H1 (cell line): ENCODE results near the gene FOXN3. TPM values are rescaled to one million over a fixed set of nuclear protein-coding genes. Genes with fewer than 3 reads are reported as not detected.

Experiments used
- BACH1 ChIP-seq: IDR thresholded peaks from 2 replicates; pipeline ENCODE4 v1.6.1; 2012; ENCODE audit warnings: low read length, improper control_type of control experiment
- NRF1 ChIP-seq: IDR thresholded peaks from 2 replicates; pipeline ENCODE4 v1.6.1; 2011; ENCODE audit warnings: mild to moderate bottlenecking, low read depth, low read length, improper control_type of control experiment
- SIN3A ChIP-seq, 2 experiments: IDR thresholded peaks in 1 of 2; conservative IDR thresholded peaks in 1 of 2; 2 replicates each; pipeline ENCODE4 v1.6.1; 2011 to 2012; ENCODE audit warnings: low read length in 2 of 2, improper control_type of control experiment in 1 of 2, low read depth in 1 of 2, mild to moderate bottlenecking in 1 of 2
- TCF12 ChIP-seq: IDR thresholded peaks from 2 replicates; pipeline ENCODE4 v1.6.1; 2011; ENCODE audit warnings: low read depth, mild to moderate bottlenecking, low read length
- TEAD4 ChIP-seq: IDR thresholded peaks from 2 replicates; pipeline ENCODE4 v1.6.1; 2012; ENCODE audit warnings: low read depth, low read length, inconsistent platforms, mixed read lengths
- ZNF274 ChIP-seq: IDR thresholded peaks from 2 replicates; pipeline ENCODE4 v1.7.0; 2012; ENCODE audit warnings: low read length, borderline replicate concordance; ENCODE audit errors: extremely low read depth
- polyA plus RNA-seq, 7 experiments: library from polyadenylated mRNA; depleted of rRNA in 3 of 7; stranded (reverse) in 5 of 7; unstranded in 2 of 7; fragments of >200 nt in 5 of 7; fragments of 200-250 nt in 2 of 7; gene quantifications; 1 replicate in 5 of 7; 2 replicates in 1 of 7; 4 replicates in 1 of 7; pipeline versions ENCODE4 v1.2.1 to v1.2.3, GENCODE V29; 2011 to 2013; ENCODE audit warnings: missing spikeins in 2 of 7, mixed read lengths in 2 of 7
- total RNA-seq: library from RNA; stranded (reverse); fragmentation: NEBNext Ultra II Directional; extraction: Animal tissue kit (Norgen Biotek cat#: 25700); gene quantifications from 2 replicates; pipeline ENCODE4 v1.2.1, GENCODE V29; 2021

Gene FOXN3
- total and polyA plus RNA-seq, 2 of the 8 experiments (the other 6 are each of a cell fraction or from before 2014, with no cell fraction given): 52.6 to 178 TPM

- TF ChIP-seq SIN3A (conservative IDR thresholded peaks at IDR 0.05 in 1 of 2, IDR thresholded peaks at IDR 0.05 in 1 of 2; ENCODE audit: low read depth in 1 of 2, low read length in 2 of 2): no peak
- no peak for TF ChIP-seq TEAD4
- TF ChIP-seq ZNF274: no peak
- no peak for TF ChIP-seq NRF1
- TF ChIP-seq BACH1: no peak
- no peak for TF ChIP-seq TCF12
These were observed 276.7 kb downstream of the FOXN3 start (continued) for GRCh38 chr14:89140326-89140725.
